ENCODE measurements around the gene IFT57. TPM values are rescaled to one million over a fixed set of nuclear protein-coding genes. Genes with fewer than 3 reads are reported as not detected.
"Not testable (repeated sequence)": the region's sequence is repeated elsewhere in the genome, so short reads cannot be mapped to it uniquely, and the experiment has no call there.

The IFT57 gene, protein sequence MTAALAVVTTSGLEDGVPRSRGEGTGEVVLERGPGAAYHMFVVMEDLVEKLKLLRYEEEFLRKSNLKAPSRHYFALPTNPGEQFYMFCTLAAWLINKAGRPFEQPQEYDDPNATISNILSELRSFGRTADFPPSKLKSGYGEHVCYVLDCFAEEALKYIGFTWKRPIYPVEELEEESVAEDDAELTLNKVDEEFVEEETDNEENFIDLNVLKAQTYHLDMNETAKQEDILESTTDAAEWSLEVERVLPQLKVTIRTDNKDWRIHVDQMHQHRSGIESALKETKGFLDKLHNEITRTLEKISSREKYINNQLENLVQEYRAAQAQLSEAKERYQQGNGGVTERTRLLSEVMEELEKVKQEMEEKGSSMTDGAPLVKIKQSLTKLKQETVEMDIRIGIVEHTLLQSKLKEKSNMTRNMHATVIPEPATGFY
- total RNA-seq: 43.1 to 52.5 TPM (median 44.3 TPM) in 3 replicates

DNA sequence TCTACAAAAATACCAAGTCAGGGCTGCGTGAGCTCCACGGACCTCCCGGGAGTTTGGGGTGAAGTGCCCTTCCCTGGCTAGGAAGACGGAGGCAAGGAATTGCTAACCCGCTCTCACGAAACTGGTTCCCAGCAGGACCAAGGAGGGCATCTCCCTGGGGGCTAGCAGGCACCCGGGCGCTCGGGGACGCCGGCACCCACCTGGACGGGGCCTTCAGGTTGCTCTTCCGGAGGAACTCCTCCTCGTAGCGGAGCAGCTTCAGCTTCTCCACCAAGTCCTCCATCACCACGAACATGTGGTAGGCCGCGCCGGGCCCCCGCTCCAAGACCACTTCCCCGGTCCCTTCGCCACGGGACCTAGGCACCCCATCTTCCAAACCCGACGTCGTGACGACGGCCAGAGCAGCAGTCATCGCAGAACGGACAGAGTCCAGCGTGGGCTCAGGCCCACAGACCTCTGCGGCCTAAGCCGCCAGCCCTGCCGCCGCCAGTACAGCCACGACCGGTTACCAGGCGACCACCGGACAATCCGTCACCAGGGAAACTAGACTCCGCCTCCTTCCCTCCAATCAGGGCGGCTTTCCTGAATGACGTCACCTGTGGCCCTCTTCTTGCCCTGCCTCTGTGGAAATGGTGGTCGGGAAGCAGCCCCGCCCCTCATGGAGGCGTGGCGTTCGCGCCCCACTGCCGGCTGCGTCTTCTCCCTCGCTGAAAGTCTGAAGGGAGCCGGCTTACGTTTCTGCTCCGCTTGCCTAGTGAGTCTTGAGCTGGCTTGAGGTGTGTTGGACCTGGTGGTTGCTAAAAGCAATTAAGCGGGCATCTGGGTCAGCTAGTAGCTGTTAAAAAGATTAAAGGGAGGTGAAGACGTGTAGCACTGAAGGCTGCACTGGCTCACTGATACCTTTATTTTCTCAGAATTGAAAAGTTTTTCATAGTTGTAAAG lies at the start of gene IFT57:
Gene IFT57, minus strand, starts transcription at position 514 of the 942 bp plus-strand sequence. Its CDS starts 102 bp downstream, at position 412.
- H3K4me3 Mint-ChIP-seq: peak within 1 kb of the TSS; percentile 99
- TF ChIP-seq, protein P1, sequence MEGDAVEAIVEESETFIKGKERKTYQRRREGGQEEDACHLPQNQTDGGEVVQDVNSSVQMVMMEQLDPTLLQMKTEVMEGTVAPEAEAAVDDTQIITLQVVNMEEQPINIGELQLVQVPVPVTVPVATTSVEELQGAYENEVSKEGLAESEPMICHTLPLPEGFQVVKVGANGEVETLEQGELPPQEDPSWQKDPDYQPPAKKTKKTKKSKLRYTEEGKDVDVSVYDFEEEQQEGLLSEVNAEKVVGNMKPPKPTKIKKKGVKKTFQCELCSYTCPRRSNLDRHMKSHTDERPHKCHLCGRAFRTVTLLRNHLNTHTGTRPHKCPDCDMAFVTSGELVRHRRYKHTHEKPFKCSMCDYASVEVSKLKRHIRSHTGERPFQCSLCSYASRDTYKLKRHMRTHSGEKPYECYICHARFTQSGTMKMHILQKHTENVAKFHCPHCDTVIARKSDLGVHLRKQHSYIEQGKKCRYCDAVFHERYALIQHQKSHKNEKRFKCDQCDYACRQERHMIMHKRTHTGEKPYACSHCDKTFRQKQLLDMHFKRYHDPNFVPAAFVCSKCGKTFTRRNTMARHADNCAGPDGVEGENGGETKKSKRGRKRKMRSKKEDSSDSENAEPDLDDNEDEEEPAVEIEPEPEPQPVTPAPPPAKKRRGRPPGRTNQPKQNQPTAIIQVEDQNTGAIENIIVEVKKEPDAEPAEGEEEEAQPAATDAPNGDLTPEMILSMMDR (IDR thresholded peaks at IDR 0.05; ENCODE audit: unreplicated experiment): no peak

DNA sequence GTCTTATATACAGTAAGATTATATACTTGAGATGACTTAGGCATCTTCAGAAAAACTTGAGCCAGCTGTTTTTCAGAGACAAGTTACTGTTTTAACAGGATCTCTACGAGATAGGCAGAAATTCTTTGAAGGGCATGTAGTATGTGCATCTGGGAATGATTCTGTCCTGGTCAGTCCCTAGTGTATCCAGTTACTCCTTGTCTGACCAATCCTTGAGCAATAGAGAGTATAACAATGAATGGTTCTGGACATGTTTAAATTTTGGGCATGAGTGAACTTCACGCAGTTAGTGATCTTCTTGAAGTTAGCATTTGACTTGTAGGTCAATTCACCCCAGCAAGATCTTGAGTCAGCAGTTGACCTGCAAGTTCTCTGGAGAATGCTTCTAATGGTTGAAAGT lies 49.4 kb upstream of the IFT57 start:
- H3K4me1 Mint-ChIP-seq: peaks cover 15% of the 10 kb centered on the region
- no peaks in the 10 kb centered on the region for H3K27me3 Mint-ChIP-seq (ENCODE audit: low read depth)
- no peak for DNase-seq (ENCODE audit: low spot score in 2 of 2, unreplicated experiment in 2 of 2)
- H3K27ac Mint-ChIP-seq: no peak overlapping the region
- TF ChIP-seq, protein P1 (IDR thresholded peaks at IDR 0.05; ENCODE audit: unreplicated experiment): no peak
- peaks cover 26% of the 10 kb centered on the region for H3K9me3 Mint-ChIP-seq
- H3K36me3 Mint-ChIP-seq: peaks cover 4% of the 10 kb centered on the region
- no peak overlapping the region for H3K4me3 Mint-ChIP-seq

More for the DNA sequence above, at the start of gene IFT57:
- H3K27ac Mint-ChIP-seq: peak within 1 kb of the TSS; percentile 99
- DNase-seq (ENCODE audit: low spot score in 2 of 2, unreplicated experiment in 2 of 2): peak; percentile 94 to 97
- no peaks in the 10 kb centered on the region for H3K27me3 Mint-ChIP-seq (ENCODE audit: low read depth)
- H3K4me1 Mint-ChIP-seq: peaks cover 58% of the 10 kb centered on the region
- no peaks in the 10 kb centered on the region for H3K36me3 Mint-ChIP-seq
- no peaks in the 10 kb centered on the region for H3K9me3 Mint-ChIP-seq

DNA sequence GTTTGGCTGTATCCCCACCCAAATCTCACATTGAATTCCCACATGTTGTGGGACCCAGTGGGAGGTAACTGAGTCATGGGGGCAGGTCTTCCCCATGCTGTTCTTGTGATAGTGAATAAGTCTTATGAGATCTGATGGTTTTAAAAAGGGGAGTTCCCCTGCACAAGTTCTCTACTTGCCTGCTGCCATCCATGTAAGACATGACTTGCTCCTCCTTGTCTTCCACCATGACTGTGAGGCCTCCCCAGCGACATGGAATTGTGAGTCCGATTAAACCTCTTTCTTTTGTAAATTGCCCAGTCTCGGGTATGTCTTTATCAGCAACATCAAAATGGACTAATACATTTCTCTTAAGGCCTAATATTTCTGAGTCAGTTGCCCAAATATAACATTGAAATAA lies 46.0 kb upstream of the IFT57 start:
- not testable (repeated sequence) for H3K4me1 Mint-ChIP-seq; H3K27me3 Mint-ChIP-seq (ENCODE audit: low read depth); H3K36me3 Mint-ChIP-seq; DNase-seq (ENCODE audit: low spot score in 2 of 2, unreplicated experiment in 2 of 2); H3K27ac Mint-ChIP-seq; H3K4me3 Mint-ChIP-seq
- peaks cover 26% of the 10 kb centered on the region for H3K9me3 Mint-ChIP-seq

DNA sequence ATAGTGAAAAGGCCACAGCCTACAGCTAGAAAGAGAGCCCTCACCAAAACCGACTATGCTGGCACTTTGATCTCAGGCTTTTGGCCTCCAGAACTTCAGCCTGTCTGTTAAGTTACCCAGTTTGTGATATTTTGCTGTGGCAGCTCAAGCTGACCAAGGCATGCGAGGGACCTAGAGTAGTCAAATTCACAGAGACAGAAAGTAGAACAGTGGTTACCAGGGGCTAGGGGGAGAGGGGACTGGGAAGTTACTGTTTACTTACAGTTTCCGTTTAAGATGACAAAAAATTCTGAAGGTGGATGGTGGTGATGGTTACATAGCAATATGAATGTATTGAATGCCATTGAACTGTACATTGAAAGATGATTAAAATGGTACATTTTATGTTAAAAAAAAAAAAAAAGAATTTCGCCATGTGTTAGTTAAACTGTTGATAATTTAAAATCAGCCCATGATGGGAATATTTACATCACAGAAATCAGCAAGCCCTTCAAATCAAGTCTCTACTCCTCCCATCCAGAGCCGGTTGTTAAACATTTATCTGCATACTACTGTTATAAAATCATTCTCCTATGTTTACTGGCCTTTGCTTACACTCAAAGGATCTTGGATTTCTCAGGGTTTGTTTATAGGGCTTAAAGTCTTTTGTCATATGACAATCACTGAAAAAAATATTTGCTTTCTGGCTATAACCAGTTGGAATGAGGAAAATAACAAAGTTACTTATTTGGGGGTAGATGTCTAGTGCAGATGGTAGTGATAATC lies 42.5 kb upstream of the IFT57 start:
- not testable (repeated sequence) for H3K4me3 Mint-ChIP-seq; H3K27ac Mint-ChIP-seq; DNase-seq (ENCODE audit: low spot score in 2 of 2, unreplicated experiment in 2 of 2); H3K36me3 Mint-ChIP-seq; H3K4me1 Mint-ChIP-seq; H3K27me3 Mint-ChIP-seq (ENCODE audit: low read depth)
- peaks cover 23% of the 10 kb centered on the region for H3K9me3 Mint-ChIP-seq

DNA sequence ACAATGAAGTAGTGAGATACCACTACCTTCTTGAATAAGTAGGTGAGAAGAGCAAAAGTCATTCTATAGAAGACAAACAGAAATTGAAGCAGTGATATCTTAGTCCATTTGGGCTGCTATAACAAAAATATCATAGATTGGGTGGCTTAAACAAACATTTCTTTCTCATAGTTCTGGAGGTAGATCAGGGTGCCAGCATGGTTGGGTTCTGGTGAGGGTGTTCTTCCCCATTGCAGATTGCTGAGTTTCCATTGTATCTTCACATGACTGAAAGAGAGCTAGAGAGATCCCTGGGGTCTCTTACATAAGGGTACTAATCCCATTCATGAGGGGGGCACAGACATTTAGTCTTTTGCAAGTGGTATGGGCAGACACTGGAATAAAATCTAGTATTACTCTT lies 32.9 kb upstream of the IFT57 start:
- no peak for DNase-seq (ENCODE audit: low spot score in 2 of 2, unreplicated experiment in 2 of 2)
- no peak overlapping the region for H3K27ac Mint-ChIP-seq
- H3K4me3 Mint-ChIP-seq: no peak overlapping the region
- H3K27me3 Mint-ChIP-seq (ENCODE audit: low read depth): no peaks in the 10 kb centered on the region
- TF ChIP-seq, protein P1 (IDR thresholded peaks at IDR 0.05; ENCODE audit: unreplicated experiment): no peak
- peaks cover 14% of the 10 kb centered on the region for H3K9me3 Mint-ChIP-seq
- no peaks in the 10 kb centered on the region for H3K36me3 Mint-ChIP-seq
- no peaks in the 10 kb centered on the region for H3K4me1 Mint-ChIP-seq

DNA sequence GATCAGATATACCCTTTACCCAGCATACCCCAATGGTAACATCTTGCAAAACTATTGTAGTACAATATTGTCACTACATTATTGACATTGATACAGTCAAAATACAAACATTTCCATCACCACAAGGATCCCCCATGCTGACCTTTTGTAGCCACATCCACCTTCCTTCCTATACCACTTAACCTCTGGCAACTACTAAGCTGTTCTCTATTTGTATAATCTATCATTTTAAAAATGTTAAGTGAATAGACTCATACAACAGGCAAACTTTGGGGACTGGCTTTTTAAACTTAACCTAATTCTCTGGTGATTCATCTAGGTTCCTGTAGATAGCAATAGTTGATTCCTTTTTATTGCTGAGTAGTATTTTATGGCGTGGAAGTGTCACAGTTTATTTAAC lies 29.6 kb upstream of the IFT57 start:
- TF ChIP-seq, protein P1 (IDR thresholded peaks at IDR 0.05; ENCODE audit: unreplicated experiment): no peak
- Mint-ChIP-seq H3K4me1 (peaks cover 4% of the 10 kb centered on the region), H3K36me3 (no peaks in the 10 kb centered on the region), H3K9me3 (peaks cover 14% of the 10 kb centered on the region), H3K27me3 (ENCODE audit: low read depth) (no peaks in the 10 kb centered on the region), H3K27ac (no peak overlapping the region), H3K4me3 (no peak overlapping the region)
- no peak for DNase-seq (ENCODE audit: low spot score in 2 of 2, unreplicated experiment in 2 of 2)
